Measurements from ENCODE around the gene GYS2.
A peak's percentile ranks its signal among the peaks of the same experiment; 100 is the strongest.

DNA sequence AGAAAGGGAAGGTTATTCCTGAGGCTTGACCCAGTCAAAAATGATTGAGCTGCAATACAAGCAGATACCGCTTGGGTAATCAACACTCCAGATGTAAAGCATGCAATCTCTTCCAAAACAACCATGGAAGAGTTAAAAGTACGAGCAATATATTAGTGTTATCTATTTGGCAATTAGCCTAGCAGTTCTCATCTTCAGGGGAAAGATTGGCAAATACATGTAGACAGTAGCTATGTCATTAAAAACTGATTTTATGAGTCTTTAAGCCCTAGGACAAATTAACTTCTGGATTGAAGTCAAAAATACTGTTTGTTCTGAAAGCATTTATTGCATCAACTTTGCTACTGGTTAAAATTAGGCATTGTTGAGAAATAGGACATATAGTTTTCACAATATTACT is 9.3 kb upstream of the GYS2 start:
- TF ChIP-seq, protein P1, sequence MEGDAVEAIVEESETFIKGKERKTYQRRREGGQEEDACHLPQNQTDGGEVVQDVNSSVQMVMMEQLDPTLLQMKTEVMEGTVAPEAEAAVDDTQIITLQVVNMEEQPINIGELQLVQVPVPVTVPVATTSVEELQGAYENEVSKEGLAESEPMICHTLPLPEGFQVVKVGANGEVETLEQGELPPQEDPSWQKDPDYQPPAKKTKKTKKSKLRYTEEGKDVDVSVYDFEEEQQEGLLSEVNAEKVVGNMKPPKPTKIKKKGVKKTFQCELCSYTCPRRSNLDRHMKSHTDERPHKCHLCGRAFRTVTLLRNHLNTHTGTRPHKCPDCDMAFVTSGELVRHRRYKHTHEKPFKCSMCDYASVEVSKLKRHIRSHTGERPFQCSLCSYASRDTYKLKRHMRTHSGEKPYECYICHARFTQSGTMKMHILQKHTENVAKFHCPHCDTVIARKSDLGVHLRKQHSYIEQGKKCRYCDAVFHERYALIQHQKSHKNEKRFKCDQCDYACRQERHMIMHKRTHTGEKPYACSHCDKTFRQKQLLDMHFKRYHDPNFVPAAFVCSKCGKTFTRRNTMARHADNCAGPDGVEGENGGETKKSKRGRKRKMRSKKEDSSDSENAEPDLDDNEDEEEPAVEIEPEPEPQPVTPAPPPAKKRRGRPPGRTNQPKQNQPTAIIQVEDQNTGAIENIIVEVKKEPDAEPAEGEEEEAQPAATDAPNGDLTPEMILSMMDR (conservative IDR thresholded peaks at IDR 0.05; ENCODE audit: low read depth, low read length), result peak; percentile 45
- no peak for TF ChIP-seq EZH2 (IDR thresholded peaks at IDR 0.05; ENCODE audit: low read length, unreplicated experiment)

Data from PC-3 (cell line).